Parathyroid adenoma (tissue), 2 donors: ENCODE results near the gene C15orf61.

Experiments
- H2AFZ ChIP-seq: fragments of 300-600 bp; sonication (generic); one replicate; pipeline ENCODE4 v1.7.0; 2017; ENCODE audit warnings: antibody characterized with exemption, mild to moderate bottlenecking
- H3K27ac ChIP-seq: fragments of 300-600 bp; sonication (generic); one replicate; pipeline ENCODE4 v1.7.0; 2017
- H3K27me3 ChIP-seq: fragments of 300-600 bp; sonication (generic); one replicate; pipeline ENCODE4 v1.7.0; 2017; ENCODE audit warnings: low read length; ENCODE audit not compliant: control insufficient read depth, insufficient read depth
- H3K36me3 ChIP-seq: fragments of 300-600 bp; sonication (generic); one replicate; pipeline ENCODE4 v1.7.0; 2017; ENCODE audit warnings: low read length; ENCODE audit not compliant: control insufficient read depth, insufficient read depth
- H3K4me1 ChIP-seq: fragments of 300-600 bp; sonication (generic); one replicate; pipeline ENCODE4 v1.7.0; 2017; ENCODE audit warnings: control low read depth
- H3K4me2 ChIP-seq: fragments of 300-600 bp; sonication (generic); one replicate; pipeline ENCODE4 v1.7.0; 2017; ENCODE audit warnings: low read length
- H3K4me3 ChIP-seq: fragments of 300-600 bp; sonication (generic); one replicate; pipeline ENCODE4 v1.7.0; 2017; ENCODE audit warnings: low read depth, low read length
- H3K79me2 ChIP-seq: fragments of 300-600 bp; sonication (generic); one replicate; pipeline ENCODE4 v1.7.0; 2017; ENCODE audit warnings: control low read depth
- H3K9ac ChIP-seq: fragments of 300-600 bp; sonication (generic); one replicate; pipeline ENCODE4 v1.7.0; 2017; ENCODE audit warnings: mild to moderate bottlenecking
- H3K9me3 ChIP-seq: fragments of 300-600 bp; sonication (generic); one replicate; pipeline ENCODE4 v1.7.0; 2017; ENCODE audit warnings: low read length; ENCODE audit not compliant: control insufficient read depth
- CTCF ChIP-seq: fragments of 300-600 bp; sonication (generic); IDR thresholded peaks from one replicate; pipeline ENCODE4 v1.7.0; 2017; ENCODE audit warnings: antibody characterized with exemption, mild to moderate bottlenecking
- donor health status: primary hyperparathyroidism.

C15orf61 gene

GRCh38 chr15:67508407-67508806 is 12.5 kb upstream of the C15orf61 start:
- H2AFZ ChIP-seq: no peak overlapping the region
- H3K4me3 ChIP-seq: no peak overlapping the region
- H3K4me1 ChIP-seq: no peaks in the 10 kb centered on the region
- H3K27ac ChIP-seq: no peak overlapping the region
- H3K4me2 ChIP-seq: no peak overlapping the region
- H3K9me3 ChIP-seq: no peaks in the 10 kb centered on the region
- no peaks in the 10 kb centered on the region for H3K79me2 ChIP-seq
- no peak for TF ChIP-seq CTCF
- H3K27me3 ChIP-seq: no peaks in the 10 kb centered on the region
- no peak overlapping the region for H3K9ac ChIP-seq
- no peaks in the 10 kb centered on the region for H3K36me3 ChIP-seq

GRCh38 chr15:67509918-67510317 is 11.0 kb upstream of the C15orf61 start:
- H3K4me2 ChIP-seq: no peak overlapping the region
- no peak overlapping the region for H2AFZ ChIP-seq
- no peaks in the 10 kb centered on the region for H3K79me2 ChIP-seq
- H3K27me3 ChIP-seq: no peaks in the 10 kb centered on the region
- H3K9me3 ChIP-seq: no peaks in the 10 kb centered on the region
- H3K4me3 ChIP-seq: no peak overlapping the region
- no peaks in the 10 kb centered on the region for H3K36me3 ChIP-seq
- H3K4me1 ChIP-seq: no peaks in the 10 kb centered on the region
- H3K9ac ChIP-seq: no peak overlapping the region
- no peak overlapping the region for H3K27ac ChIP-seq
- TF ChIP-seq CTCF: no peak

- H2AFZ ChIP-seq: no peak overlapping the region
- H3K27me3 ChIP-seq: no peaks in the 10 kb centered on the region
- TF ChIP-seq CTCF: no peak
- H3K79me2 ChIP-seq: no peaks in the 10 kb centered on the region
- no peaks in the 10 kb centered on the region for H3K9me3 ChIP-seq
- no peak overlapping the region for H3K4me3 ChIP-seq
- no peaks in the 10 kb centered on the region for H3K4me1 ChIP-seq
- no peak overlapping the region for H3K27ac ChIP-seq
- H3K36me3 ChIP-seq: no peaks in the 10 kb centered on the region
- H3K4me2 ChIP-seq: no peak overlapping the region
- H3K9ac ChIP-seq: no peak overlapping the region
These were observed 10.2 kb upstream of the C15orf61 start for GRCh38 chr15:67510597-67511190.

GRCh38 chr15:67511606-67512005 is 9.3 kb upstream of the C15orf61 start:
- no peaks in the 10 kb centered on the region for H3K4me1 ChIP-seq
- TF ChIP-seq CTCF: no peak
- no peak overlapping the region for H3K4me2 ChIP-seq
- no peak overlapping the region for H3K9ac ChIP-seq
- no peaks in the 10 kb centered on the region for H3K27me3 ChIP-seq
- H3K27ac ChIP-seq: no peak overlapping the region
- H3K36me3 ChIP-seq: no peaks in the 10 kb centered on the region
- no peaks in the 10 kb centered on the region for H3K9me3 ChIP-seq
- no peak overlapping the region for H3K4me3 ChIP-seq
- H2AFZ ChIP-seq: no peak overlapping the region
- H3K79me2 ChIP-seq: no peaks in the 10 kb centered on the region

- no peak for TF ChIP-seq CTCF
- H3K27me3 ChIP-seq: no peaks in the 10 kb centered on the region
- H3K4me2 ChIP-seq: no peak overlapping the region
- no peak overlapping the region for H3K4me3 ChIP-seq
- no peak overlapping the region for H3K27ac ChIP-seq
- H3K79me2 ChIP-seq: no peaks in the 10 kb centered on the region
- no peaks in the 10 kb centered on the region for H3K4me1 ChIP-seq
- no peaks in the 10 kb centered on the region for H3K36me3 ChIP-seq
- H3K9me3 ChIP-seq: no peaks in the 10 kb centered on the region
- H2AFZ ChIP-seq: no peak overlapping the region
- H3K9ac ChIP-seq: no peak overlapping the region
These were observed 8.8 kb upstream of the C15orf61 start for GRCh38 chr15:67512140-67512539.
